Esophagus muscularis mucosa (tissue), 4 donors: Measurements from ENCODE around the gene SLC41A3. TPM values are rescaled to one million over a fixed set of nuclear protein-coding genes. Genes with fewer than 3 reads are reported as not detected.

Source experiments
- DNase-seq: peaks from one replicate; pipeline ENCODE4 v3.0.0-alpha.2; 2017; ENCODE audit errors: extremely low spot score
- H3K27ac ChIP-seq, 4 donors: fragments of 200-600 bp; sonication (generic); replicated peaks in 1 of 4; 1 replicate in 3 of 4; 2 replicates in 1 of 4; pipeline ENCODE4 v1.5.1; 2016 to 2019; ENCODE audit warnings: mild to moderate bottlenecking in 1 of 4
- H3K27me3 ChIP-seq, 4 donors: fragments of 200-600 bp; sonication (generic); one replicate each; pipeline versions ENCODE4 v1.5.1 to v1.6.0; 2016 to 2019
- H3K36me3 ChIP-seq, 4 donors: fragments of 200-600 bp; sonication (generic); one replicate each; pipeline ENCODE4 v1.5.1; 2016 to 2019
- H3K4me1 ChIP-seq, 4 donors: fragments of 200-600 bp; sonication (generic); one replicate each; pipeline ENCODE4 v1.5.1; 2016 to 2019
- H3K4me3 ChIP-seq, 4 donors: fragments of 200-600 bp; sonication (generic); 1 replicate in 2 of 4; 2 replicates in 2 of 4; pipeline ENCODE4 v1.5.1; 2016 to 2019; ENCODE audit warnings: mild to moderate bottlenecking in 4 of 4, moderate library complexity in 1 of 4
- H3K9me3 ChIP-seq, 4 donors: fragments of 200-600 bp; sonication (generic); 1 replicate in 3 of 4; 2 replicates in 1 of 4; pipeline ENCODE4 v1.5.1; 2016 to 2019
- EP300 ChIP-seq: sonication (generic); formaldehyde crosslinking; IDR thresholded peaks from one replicate; pipeline ENCODE4 v1.6.1; 2017; ENCODE audit warnings: antibody characterized with exemption
- POLR2A ChIP-seq: fragments of 450-650 bp; IDR thresholded peaks from one replicate; pipeline ENCODE4 v1.6.1; 2017; ENCODE audit warnings: antibody characterized with exemption, moderate library complexity, mild to moderate bottlenecking, low read depth
- POLR2AphosphoS5 ChIP-seq, 2 donors: sonication (generic); formaldehyde crosslinking; IDR thresholded peaks; one replicate each; pipeline ENCODE4 v1.6.1; 2017; ENCODE audit warnings: antibody characterized with exemption in 2 of 2
- WGBS: methylation state at CpG from one replicate; pipeline ENCODE4 v1.1.5; 2018; 5-methylcytosine and 5-hydroxymethylcytosine counted together
- intact Hi-C: fragments of 100-400 bp; cut with DNase I; formaldehyde crosslinking; loops from one replicate; pipeline ENCODE4 v1.15.1; 2023
- total RNA-seq, 4 donors: library from RNA; depleted of rRNA; stranded (reverse); fragments of >200 nt; gene quantifications; one replicate each; pipeline versions ENCODE4 v1.1.0 to v1.2.1, GENCODE V29; 2016
- TF ChIP-seq, protein P1 (sequence below), 3 experiments: fragments of 200-600 bp in 2 of 3; fragments of 450-650 bp in 1 of 3; sonication (generic) in 2 of 3; IDR thresholded peaks; one replicate each; pipeline ENCODE4 v1.5.1; 2017 to 2019; ENCODE audit warnings: antibody characterized with exemption in 3 of 3, mild to moderate bottlenecking in 2 of 3, moderate library complexity in 1 of 3

The SLC41A3 gene
- total RNA-seq, 4 donors from 2014 or later = 31.6 to 68.1 (median 38.9) TPM

DNA sequence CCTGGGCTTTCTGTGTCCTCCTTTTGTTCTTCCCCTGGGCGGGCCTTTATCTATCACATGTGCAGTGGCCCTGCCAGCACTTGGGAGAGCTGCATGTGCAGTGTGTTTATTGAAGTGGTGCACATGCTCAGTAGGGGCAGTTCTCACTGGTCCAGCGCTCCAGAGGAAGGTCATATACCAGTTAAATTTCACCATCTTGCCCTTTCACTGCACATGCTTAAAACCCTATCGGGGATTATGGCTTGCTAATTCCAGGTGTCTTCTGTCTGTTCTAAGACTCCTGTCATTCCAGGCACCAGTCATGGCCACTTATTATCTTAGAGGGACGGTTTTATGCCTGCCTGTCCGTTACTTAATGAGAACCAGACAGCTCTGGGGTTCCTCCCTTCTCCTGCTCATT, 62.7 kb downstream of the SLC41A3 start:
- TF ChIP-seq POLR2AphosphoS5 (IDR thresholded peaks at IDR 0.05) = no peak
- WGBS = 84% methylated on average over 5 of the region's 5 CpGs
- no peaks in the 10 kb centered on the region for H3K27me3 ChIP-seq
- DNase-seq = no peak
- H3K4me1 ChIP-seq = peaks cover 0 to 4% (median 0%) of the 10 kb centered on the region in 4 donors
- H3K4me3 ChIP-seq = no peak overlapping the region
- H3K36me3 ChIP-seq = peaks cover 8 to 73% (median 48%) of the 10 kb centered on the region in 4 donors
- H3K9me3 ChIP-seq = no peaks in the 10 kb centered on the region
- intact Hi-C loops = no loop called here
- H3K27ac ChIP-seq = no peak overlapping the region

DNA sequence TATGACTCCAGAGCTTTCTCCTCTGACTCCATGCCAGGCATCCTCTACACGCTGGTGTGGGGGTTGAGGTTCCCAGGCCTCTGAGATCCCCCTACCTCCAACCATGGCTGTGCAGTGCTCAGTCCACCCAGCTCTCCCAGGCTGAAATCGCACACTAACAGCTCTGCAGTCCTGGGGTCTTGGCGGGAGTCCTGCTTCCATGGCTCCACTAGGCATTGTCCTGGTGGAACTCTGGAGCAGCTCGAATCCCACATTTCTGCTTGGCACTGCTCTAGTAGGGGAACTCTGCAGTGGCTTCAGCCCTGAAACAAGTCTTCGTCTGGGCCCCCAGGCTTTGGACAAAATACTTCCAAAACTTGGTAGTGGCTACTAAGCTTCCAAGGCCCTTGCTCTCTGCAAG, 64.2 kb downstream of the SLC41A3 start:
- H3K4me1 ChIP-seq = peaks cover 0 to 4% (median 0%) of the 10 kb centered on the region in 4 donors
- H3K9me3 ChIP-seq = no peaks in the 10 kb centered on the region
- H3K27ac ChIP-seq = no peak overlapping the region
- DNase-seq = peak; percentile 86
- intact Hi-C loops = no loop called here
- H3K27me3 ChIP-seq = no peaks in the 10 kb centered on the region
- 98% methylated on average over 4 of the region's 5 CpGs for WGBS
- no peak overlapping the region for H3K4me3 ChIP-seq
- no peak for TF ChIP-seq POLR2A
- TF ChIP-seq EP300 = no peak
- TF ChIP-seq, protein P1, sequence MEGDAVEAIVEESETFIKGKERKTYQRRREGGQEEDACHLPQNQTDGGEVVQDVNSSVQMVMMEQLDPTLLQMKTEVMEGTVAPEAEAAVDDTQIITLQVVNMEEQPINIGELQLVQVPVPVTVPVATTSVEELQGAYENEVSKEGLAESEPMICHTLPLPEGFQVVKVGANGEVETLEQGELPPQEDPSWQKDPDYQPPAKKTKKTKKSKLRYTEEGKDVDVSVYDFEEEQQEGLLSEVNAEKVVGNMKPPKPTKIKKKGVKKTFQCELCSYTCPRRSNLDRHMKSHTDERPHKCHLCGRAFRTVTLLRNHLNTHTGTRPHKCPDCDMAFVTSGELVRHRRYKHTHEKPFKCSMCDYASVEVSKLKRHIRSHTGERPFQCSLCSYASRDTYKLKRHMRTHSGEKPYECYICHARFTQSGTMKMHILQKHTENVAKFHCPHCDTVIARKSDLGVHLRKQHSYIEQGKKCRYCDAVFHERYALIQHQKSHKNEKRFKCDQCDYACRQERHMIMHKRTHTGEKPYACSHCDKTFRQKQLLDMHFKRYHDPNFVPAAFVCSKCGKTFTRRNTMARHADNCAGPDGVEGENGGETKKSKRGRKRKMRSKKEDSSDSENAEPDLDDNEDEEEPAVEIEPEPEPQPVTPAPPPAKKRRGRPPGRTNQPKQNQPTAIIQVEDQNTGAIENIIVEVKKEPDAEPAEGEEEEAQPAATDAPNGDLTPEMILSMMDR (IDR thresholded peaks at IDR 0.05) = no peak
- TF ChIP-seq POLR2AphosphoS5 (IDR thresholded peaks at IDR 0.05) = no peak
- peaks cover 3 to 73% (median 45%) of the 10 kb centered on the region in 4 donors for H3K36me3 ChIP-seq

DNA sequence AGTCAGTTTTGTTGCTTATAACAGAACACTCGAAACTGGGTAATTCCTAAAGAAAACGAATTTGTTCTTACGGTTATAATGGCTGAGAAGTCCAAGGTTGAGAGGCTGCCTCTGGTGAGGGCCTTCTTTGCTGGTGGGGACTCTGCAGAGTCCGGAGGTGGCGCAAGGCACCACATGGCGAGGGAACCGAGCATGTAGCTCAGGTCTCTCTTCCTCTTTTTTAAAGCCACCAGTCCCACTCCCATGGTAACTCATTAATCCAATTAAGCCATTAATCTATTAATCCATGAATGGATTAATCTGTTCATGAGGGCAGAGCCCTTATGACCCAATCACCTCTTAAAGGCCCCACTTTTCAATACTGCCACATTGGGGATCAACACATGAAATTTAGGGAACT, 64.9 kb downstream of the SLC41A3 start:
- H3K9me3 ChIP-seq = no peaks in the 10 kb centered on the region
- H3K4me3 ChIP-seq = no peak overlapping the region
- H3K4me1 ChIP-seq = peaks cover 0 to 4% (median under 1%) of the 10 kb centered on the region in 4 donors
- TF ChIP-seq POLR2AphosphoS5 (IDR thresholded peaks at IDR 0.05) = no peak
- TF ChIP-seq, protein P1 (IDR thresholded peaks at IDR 0.05) = no peak
- TF ChIP-seq EP300 = no peak
- 87% methylated on average over 7 of the region's 7 CpGs for WGBS
- H3K36me3 ChIP-seq = peaks cover 10 to 73% (median 45%) of the 10 kb centered on the region in 4 donors
- no peak overlapping the region for H3K27ac ChIP-seq
- DNase-seq = no peak
- no peaks in the 10 kb centered on the region for H3K27me3 ChIP-seq
- intact Hi-C loops = no loop called here

DNA sequence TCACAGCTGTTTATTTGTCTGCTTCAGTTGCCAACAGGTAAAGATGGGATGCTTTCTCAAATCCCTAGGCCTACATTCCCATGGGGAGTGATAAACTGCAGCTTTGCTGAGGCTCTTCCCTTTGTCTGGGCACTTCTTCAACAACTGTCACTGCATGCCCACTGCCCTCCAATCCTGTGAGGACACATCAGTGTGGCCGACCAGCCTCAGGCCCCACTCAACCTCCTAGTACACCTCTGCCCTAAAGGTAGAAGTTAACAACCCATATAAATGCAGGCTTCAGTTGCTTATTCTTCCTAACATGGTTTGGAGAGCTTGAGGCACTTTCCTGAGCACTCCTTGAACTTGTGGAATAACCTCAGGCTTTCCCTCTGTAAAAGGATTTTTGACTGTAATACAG, 65.4 kb downstream of the SLC41A3 start:
- H3K4me3 ChIP-seq = no peak overlapping the region
- intact Hi-C loops = no loop called here
- no peak overlapping the region for H3K27ac ChIP-seq
- no peak for TF ChIP-seq POLR2A
- TF ChIP-seq, protein P1 (IDR thresholded peaks at IDR 0.05) = no peak
- TF ChIP-seq POLR2AphosphoS5 (IDR thresholded peaks at IDR 0.05) = no peak
- no peak for TF ChIP-seq EP300
- 70% methylated on average over 1 of the region's 1 CpG for WGBS
- no peaks in the 10 kb centered on the region for H3K9me3 ChIP-seq
- H3K4me1 ChIP-seq = peaks cover 0 to 4% (median 2%) of the 10 kb centered on the region in 4 donors
- H3K36me3 ChIP-seq = peaks cover 14 to 73% (median 45%) of the 10 kb centered on the region in 4 donors
- H3K27me3 ChIP-seq = no peaks in the 10 kb centered on the region
- peak; percentile 81 for DNase-seq

DNA sequence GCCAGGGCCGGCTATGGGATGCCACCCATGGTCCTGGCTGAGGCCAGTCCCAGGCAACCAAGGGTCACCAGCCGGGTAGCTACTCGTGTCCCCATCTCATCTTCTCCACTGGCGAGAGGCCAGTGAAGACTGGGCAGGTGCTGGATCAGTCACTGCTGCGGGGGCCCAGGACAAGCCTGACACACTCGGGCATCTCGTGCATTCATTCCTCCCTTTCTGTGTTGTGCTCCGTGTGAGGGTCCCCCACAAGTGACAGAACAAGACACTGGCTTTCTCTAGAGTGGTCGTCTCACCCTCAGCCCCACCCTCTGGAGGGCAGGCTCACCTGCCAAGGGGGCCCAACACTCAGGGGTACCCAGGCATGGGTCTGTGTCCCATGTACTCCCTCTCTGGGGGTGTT, 66.6 kb downstream of the SLC41A3 start:
- H3K27ac ChIP-seq = no peak overlapping the region
- intact Hi-C loops = no loop called here
- no peaks in the 10 kb centered on the region for H3K9me3 ChIP-seq
- H3K36me3 ChIP-seq = peaks cover 25 to 72% (median 44%) of the 10 kb centered on the region in 4 donors
- peaks cover 0 to 4% (median 2%) of the 10 kb centered on the region in 4 donors for H3K4me1 ChIP-seq
- DNase-seq = peak; percentile 68
- H3K27me3 ChIP-seq = no peaks in the 10 kb centered on the region
- H3K4me3 ChIP-seq = no peak overlapping the region
- TF ChIP-seq POLR2A = no peak
- TF ChIP-seq POLR2AphosphoS5 (IDR thresholded peaks at IDR 0.05) = no peak
- TF ChIP-seq, protein P1 (IDR thresholded peaks at IDR 0.05) = no peak
- TF ChIP-seq EP300 = no peak
- WGBS = 91% methylated on average over 6 of the region's 9 CpGs
